Endothelial cell of umbilical vein (primary cell): ENCODE results near the gene LRRC61. TPM values are rescaled to one million over a fixed set of nuclear protein-coding genes. Genes with fewer than 3 reads are reported as not detected.

Experiments
- BruUV-seq: library from RNA; stranded (reverse); fragments of 400-500 nt; replicated peaks from 2 replicates; lab custom pipeline; 2021; lab: Mats Ljungman, UMichigan
- CTCF ChIA-PET: fragments of 300-600, 350-600 bp; sonication (Branson Sonifier 250); formaldehyde crosslinking; loops from one replicate; lab custom pipeline; 2021; ENCODE audit warnings: antibody characterized with exemption, inconsistent platforms; lab: Charles Lee
- POLR2A ChIA-PET: fragments of 300-600, 350-600 bp; sonication (Branson Sonifier 250); formaldehyde crosslinking; loops from one replicate; lab custom pipeline; 2021; ENCODE audit warnings: antibody characterized with exemption, inconsistent platforms; lab: Charles Lee
- DNase-seq: peaks from one replicate; pipeline ENCODE4 v3.0.0-alpha.2; 2011; ENCODE audit warnings: low read depth, low spot score
- FAIRE-seq: peaks from 2 replicates; lab custom pipeline; 2011; peaks lifted over from hg19 to GRCh38; lab: Jason Lieb, UNC
- H2AFZ ChIP-seq: 2 replicates; pipeline ENCODE4 v1.6.0; 2012; ENCODE audit warnings: low read depth, low read length, control low read depth, inconsistent platforms
- H3K27ac ChIP-seq: 2 replicates; pipeline ENCODE4 v1.5.1; 2011; ENCODE audit warnings: low read depth, mild to moderate bottlenecking, control low read depth, low read length, moderate library complexity; ENCODE audit not compliant: insufficient read depth
- H3K27me3 ChIP-seq, 2 experiments: 2 replicates each; pipeline versions ENCODE4 v1.6.0 to v1.6.1; 2011; ENCODE audit warnings: low read length in 2 of 2, mixed read lengths in 1 of 2; ENCODE audit not compliant: control insufficient read depth in 2 of 2, insufficient read depth in 2 of 2
- H3K36me3 ChIP-seq, 2 experiments: 2 replicates in 1 of 2; 3 replicates in 1 of 2; pipeline ENCODE4 v1.5.1; 2011; ENCODE audit warnings: low read length in 2 of 2, mild to moderate bottlenecking in 1 of 2, moderate library complexity in 1 of 2; ENCODE audit not compliant: control insufficient read depth in 2 of 2, insufficient read depth in 2 of 2; ENCODE audit errors: extremely low read depth in 1 of 2
- H3K4me1 ChIP-seq: 3 replicates; pipeline ENCODE4 v1.5.1; 2011; ENCODE audit warnings: mild to moderate bottlenecking, low read length; ENCODE audit not compliant: control insufficient read depth, insufficient read depth; ENCODE audit errors: extremely low read depth
- H3K4me2 ChIP-seq: 2 replicates; pipeline ENCODE4 v1.6.1; 2011; ENCODE audit warnings: low read length, control low read depth, mixed read lengths; ENCODE audit not compliant: insufficient read depth
- H3K4me3 ChIP-seq, 3 experiments: fragments of 200-600 bp in 1 of 3; sonication (generic), shearing (Covaris generic) in 1 of 3; replicated peaks in 1 of 3; 2 replicates each; pipeline ENCODE4 v1.5.1; 2011 to 2016; ENCODE audit warnings: control low read depth in 3 of 3, low read length in 3 of 3, mild to moderate bottlenecking in 2 of 3, inconsistent platforms in 1 of 3, low read depth in 1 of 3, moderate library complexity in 1 of 3; ENCODE audit not compliant: insufficient read depth in 1 of 3
- H3K79me2 ChIP-seq: 2 replicates; pipeline ENCODE4 v1.6.0; 2012; ENCODE audit warnings: low read length, inconsistent platforms; ENCODE audit not compliant: control insufficient read depth, insufficient read depth
- H3K9ac ChIP-seq: replicated peaks from 2 replicates; pipeline ENCODE3; 2011; ENCODE audit warnings: low read length, control low read depth; ENCODE audit not compliant: insufficient read depth; ENCODE audit errors: extremely low read depth
- H3K9me1 ChIP-seq: replicated peaks from 3 replicates; pipeline ENCODE4 v1.6.0; 2011; ENCODE audit warnings: mild to moderate bottlenecking, low read length; ENCODE audit not compliant: control insufficient read depth, insufficient read depth; ENCODE audit errors: extremely low read depth
- H3K9me3 ChIP-seq: replicated peaks from 2 replicates; pipeline ENCODE4 v1.5.1; 2012; ENCODE audit warnings: low read length, inconsistent platforms; ENCODE audit not compliant: control insufficient read depth, insufficient read depth
- H4K20me1 ChIP-seq: replicated peaks from 2 replicates; pipeline ENCODE3; 2011; ENCODE audit warnings: mild to moderate bottlenecking, low read length; ENCODE audit not compliant: control insufficient read depth, insufficient read depth; ENCODE audit errors: extremely low read depth
- EZH2 ChIP-seq: IDR thresholded peaks from 2 replicates; pipeline ENCODE4 v1.6.1; 2012; ENCODE audit warnings: borderline replicate concordance, low read depth, mild to moderate bottlenecking, moderate library complexity, low read length, inconsistent platforms; ENCODE audit not compliant: severe bottlenecking
- FOS ChIP-seq: IDR thresholded peaks from 2 replicates; pipeline ENCODE4 v1.6.1; 2011; ENCODE audit warnings: mild to moderate bottlenecking, low read length, moderate library complexity, borderline replicate concordance; ENCODE audit not compliant: insufficient read depth
- GATA2 ChIP-seq: IDR thresholded peaks from 2 replicates; pipeline ENCODE4 v1.7.0; 2011; ENCODE audit warnings: low read depth, mild to moderate bottlenecking, moderate library complexity, mixed read lengths, low read length; ENCODE audit not compliant: insufficient read length, insufficient read depth
- JUN ChIP-seq: IDR thresholded peaks from 2 replicates; pipeline ENCODE4 v1.6.1; 2011; ENCODE audit warnings: borderline replicate concordance, low read depth; ENCODE audit not compliant: insufficient read length, insufficient read depth
- MYC ChIP-seq: IDR thresholded peaks from one replicate; pipeline ENCODE4 v1.6.1; 2011; ENCODE audit warnings: mild to moderate bottlenecking, low read depth, low read length
- POLR2A ChIP-seq: IDR thresholded peaks from 2 replicates; pipeline ENCODE4 v1.6.1; 2012; ENCODE audit warnings: low read depth, mild to moderate bottlenecking, control low read depth, low read length
- POLR2AphosphoS5 ChIP-seq: IDR thresholded peaks from 2 replicates; pipeline ENCODE4 v1.6.1; 2012; ENCODE audit warnings: low read depth, mild to moderate bottlenecking, control low read depth, low read length, moderate library complexity; ENCODE audit not compliant: insufficient read depth
- dilution Hi-C: fragments of 300-500 bp; cut with MboI; formaldehyde crosslinking; loops from one replicate; pipeline ENCODE4 v1.15.0; 2019; ENCODE audit warnings: low sequenced_read_pairs; ENCODE audit not compliant: extremely low pct_ligation_motif_present
- intact Hi-C: fragments of 100-400 bp; cut with micrococcal nuclease; formaldehyde crosslinking; loops from one replicate; pipeline ENCODE4 v1.10.0; 2022
- polyA plus RNA-seq, 4 experiments: library from polyadenylated mRNA; depleted of rRNA in 3 of 4; stranded (reverse) in 3 of 4; unstranded in 1 of 4; fragments of >200 nt; gene quantifications; 2 replicates each; pipeline versions ENCODE4 v1.2.1 to v1.2.3, GENCODE V29; 2011 to 2012; ENCODE audit warnings: missing spikeins in 1 of 4
- total RNA-seq: library from RNA; stranded (reverse); gene quantifications from 2 replicates; pipeline ENCODE4 v1.2.3, GENCODE V29; 2021
- TF ChIP-seq, protein P1 (sequence below): IDR thresholded peaks from 2 replicates; pipeline ENCODE4 v1.6.1; 2011; ENCODE audit not compliant: insufficient read depth, insufficient read length
- TF ChIP-seq, protein P2 (sequence below), 2 donors: IDR thresholded peaks; 1 replicate in 1 of 2; 2 replicates in 1 of 2; pipeline ENCODE4 v1.5.1; 2011; ENCODE audit warnings: low read length in 2 of 2, mild to moderate bottlenecking in 2 of 2, moderate library complexity in 2 of 2, control low read depth in 1 of 2, inconsistent platforms in 1 of 2, low read depth in 1 of 2; ENCODE audit not compliant: insufficient read depth in 1 of 2; ENCODE audit errors: extremely low read depth in 1 of 2

Gene LRRC61
- total and polyA plus RNA-seq, 2 donors (not counting 3 experiments of a cell fraction or from before 2014, with no cell fraction given): 0.72 TPM; not detected in 1

- Histone ChIP-seq H3K9ac (no peak overlapping the region), H3K4me3 (no peak overlapping the region), H2AFZ (no peak overlapping the region), H3K79me2 (peaks cover 54% of the 10 kb centered on the region), H3K27ac (no peak overlapping the region), H3K9me1 (no peaks in the 10 kb centered on the region), H3K27me3 (no peaks in the 10 kb centered on the region), H3K4me1 (peaks cover 30% of the 10 kb centered on the region), H4K20me1 (no peaks in the 10 kb centered on the region), H3K4me2 (no peak overlapping the region), H3K9me3 (no peaks in the 10 kb centered on the region), H3K36me3 (peaks cover 15 to 37% of the 10 kb centered on the region in 2 experiments)
- TF ChIP-seq EZH2 (no peak), JUN (no peak), POLR2A (no peak), POLR2AphosphoS5 (no peak), GATA2 (no peak), FOS (no peak), MYC (no peak)
- TF ChIP-seq, protein P1, sequence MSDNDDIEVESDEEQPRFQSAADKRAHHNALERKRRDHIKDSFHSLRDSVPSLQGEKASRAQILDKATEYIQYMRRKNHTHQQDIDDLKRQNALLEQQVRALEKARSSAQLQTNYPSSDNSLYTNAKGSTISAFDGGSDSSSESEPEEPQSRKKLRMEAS: no peak
- TF ChIP-seq, protein P2, sequence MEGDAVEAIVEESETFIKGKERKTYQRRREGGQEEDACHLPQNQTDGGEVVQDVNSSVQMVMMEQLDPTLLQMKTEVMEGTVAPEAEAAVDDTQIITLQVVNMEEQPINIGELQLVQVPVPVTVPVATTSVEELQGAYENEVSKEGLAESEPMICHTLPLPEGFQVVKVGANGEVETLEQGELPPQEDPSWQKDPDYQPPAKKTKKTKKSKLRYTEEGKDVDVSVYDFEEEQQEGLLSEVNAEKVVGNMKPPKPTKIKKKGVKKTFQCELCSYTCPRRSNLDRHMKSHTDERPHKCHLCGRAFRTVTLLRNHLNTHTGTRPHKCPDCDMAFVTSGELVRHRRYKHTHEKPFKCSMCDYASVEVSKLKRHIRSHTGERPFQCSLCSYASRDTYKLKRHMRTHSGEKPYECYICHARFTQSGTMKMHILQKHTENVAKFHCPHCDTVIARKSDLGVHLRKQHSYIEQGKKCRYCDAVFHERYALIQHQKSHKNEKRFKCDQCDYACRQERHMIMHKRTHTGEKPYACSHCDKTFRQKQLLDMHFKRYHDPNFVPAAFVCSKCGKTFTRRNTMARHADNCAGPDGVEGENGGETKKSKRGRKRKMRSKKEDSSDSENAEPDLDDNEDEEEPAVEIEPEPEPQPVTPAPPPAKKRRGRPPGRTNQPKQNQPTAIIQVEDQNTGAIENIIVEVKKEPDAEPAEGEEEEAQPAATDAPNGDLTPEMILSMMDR (IDR thresholded peaks at IDR 0.05; ENCODE audit: extremely low read depth in 1 of 2, insufficient read depth in 1 of 2, low read depth in 1 of 2, low read length in 2 of 2): no peak
- intact Hi-C loops (loop anchor here (10.0 kb wide), 1 partner anchor 192 kb away; the partner anchor contains the start of gene GIMAP4), dilution Hi-C loops (no loop called here)
- no peak for DNase-seq
- no peak for FAIRE-seq
- ChIA-PET CTCF (interaction anchor here (1.5 kb wide), 1 partner anchor 11 kb away, joined by 4 read pairs; no protein-coding TSS in a partner anchor), POLR2A (no interaction called here)
- TSS peak; percentile 12 for BruUV-seq
Observed at GRCh38 chr7:150373049-150373801, 50.1 kb downstream of the LRRC61 start.
